NOMO-1 (cell line): ENCODE measurements around the gene LIPC.
A peak's percentile ranks its signal among the peaks of the same experiment; 100 is the strongest.

Source experiments
- DNase-seq, 2 experiments: peaks; one replicate each; lab custom pipeline; 2025; ENCODE audit not compliant: unreplicated experiment in 2 of 2; lab: John Stamatoyannopoulos, UW

LIPC gene

DNA sequence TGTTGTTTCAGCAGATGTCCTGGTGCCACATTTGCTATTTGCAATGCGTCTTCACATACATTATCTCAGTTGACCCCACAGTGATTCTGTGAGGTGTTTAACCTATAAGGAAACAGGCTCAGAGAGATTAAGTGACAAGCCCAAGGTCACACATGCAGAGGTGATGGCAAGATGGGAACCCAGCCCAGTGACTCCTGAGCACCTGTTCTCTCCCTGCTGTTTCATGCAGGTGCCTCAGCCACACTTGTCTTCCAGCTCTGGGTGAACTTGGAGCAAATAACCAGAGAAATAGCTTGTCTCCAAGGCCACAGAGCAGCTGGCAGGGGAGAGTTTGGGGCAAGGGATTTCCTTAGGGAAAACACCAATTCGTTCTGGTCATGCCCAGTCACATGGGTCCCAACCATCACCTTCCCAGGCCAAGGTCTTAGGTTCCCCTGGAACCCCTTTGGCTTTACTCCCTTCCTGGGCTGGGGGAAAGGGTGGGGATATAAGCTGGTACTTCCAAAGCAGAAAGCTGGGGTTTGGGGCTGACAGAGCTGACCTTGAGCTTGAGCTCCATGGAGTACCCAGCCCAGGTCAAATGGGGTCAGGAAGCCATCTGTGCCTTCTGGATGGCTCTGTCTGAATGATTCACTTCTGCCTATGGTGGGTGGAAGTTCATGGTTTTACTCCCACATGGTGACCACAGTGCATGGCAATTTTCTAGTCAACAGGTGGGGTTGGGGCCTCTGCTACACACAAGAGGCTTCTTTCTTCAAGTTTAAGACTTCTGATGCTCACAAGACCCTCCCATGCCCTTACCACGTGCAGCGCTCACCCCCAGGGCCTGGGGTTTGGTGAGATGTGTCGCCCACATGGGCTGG is 22.4 kb downstream of the LIPC start:
- DNase-seq = no peak

DNA sequence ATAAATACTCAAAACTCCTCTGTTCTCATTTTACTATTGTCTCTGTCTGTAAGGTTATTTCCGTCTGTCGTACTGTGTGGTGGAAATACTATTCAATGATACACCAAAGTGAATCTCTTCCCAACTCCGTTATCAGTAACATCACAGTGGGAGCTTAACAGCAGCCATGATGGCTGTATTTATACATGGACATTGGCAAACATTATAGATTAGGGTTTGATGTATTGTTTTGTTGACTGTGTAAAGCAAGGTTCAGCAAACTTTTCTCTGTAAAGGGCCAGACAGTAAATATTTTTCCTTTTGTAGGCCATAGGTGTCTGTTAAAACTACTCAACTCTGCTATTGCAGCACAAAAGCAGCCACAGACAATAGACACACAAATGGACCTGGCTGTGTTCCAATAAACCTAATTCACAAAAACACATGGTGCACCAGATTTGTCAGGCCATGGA is 23.2 kb downstream of the LIPC start:
- DNase-seq = no peak

DNA sequence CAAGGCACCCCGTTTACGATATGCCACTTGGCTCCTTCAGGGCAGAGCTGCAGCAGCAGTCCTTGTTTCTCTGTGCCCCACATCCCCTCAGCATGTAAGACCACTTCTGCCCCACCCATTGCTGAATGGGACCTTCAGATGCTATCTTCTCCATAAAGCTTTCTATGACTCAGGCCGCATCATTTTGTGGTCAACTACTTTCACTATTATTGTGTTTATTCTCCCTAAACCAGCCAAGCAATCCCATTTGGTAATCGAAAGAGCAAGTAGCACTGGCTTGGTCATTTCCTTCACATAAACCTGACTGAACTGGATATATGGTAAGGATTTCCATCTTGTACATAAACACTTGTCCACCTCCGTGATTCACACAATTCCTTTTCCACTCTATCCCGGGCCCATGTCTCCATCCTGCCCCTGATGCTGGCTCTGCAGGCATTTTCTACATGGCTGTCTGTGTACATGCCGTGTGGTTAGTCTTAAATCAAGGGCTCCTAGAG is 25.7 kb downstream of the LIPC start:
- peak; percentile 2 to 29 for DNase-seq

DNA sequence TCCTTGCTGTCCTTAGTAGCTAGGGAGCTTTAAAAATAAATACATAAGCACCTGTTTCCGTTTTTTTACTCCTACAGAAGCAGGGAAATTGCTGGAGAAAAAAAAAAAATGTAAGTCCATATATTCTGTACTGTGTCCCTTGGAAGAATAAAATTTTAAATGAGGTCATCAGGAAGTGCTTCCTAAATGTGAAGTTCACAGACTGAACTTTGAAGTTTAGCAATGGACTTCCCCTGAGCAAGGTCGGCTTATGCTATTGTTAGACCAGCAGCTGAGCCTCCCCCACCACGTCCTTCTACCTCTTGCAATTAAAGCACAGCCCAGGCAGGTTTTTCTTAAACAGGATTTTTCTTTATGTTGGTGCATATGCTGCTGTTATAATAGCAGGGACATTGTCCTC is 26.3 kb downstream of the LIPC start:
- peak in 1 of 2 experiments; percentile 32 for DNase-seq

DNA sequence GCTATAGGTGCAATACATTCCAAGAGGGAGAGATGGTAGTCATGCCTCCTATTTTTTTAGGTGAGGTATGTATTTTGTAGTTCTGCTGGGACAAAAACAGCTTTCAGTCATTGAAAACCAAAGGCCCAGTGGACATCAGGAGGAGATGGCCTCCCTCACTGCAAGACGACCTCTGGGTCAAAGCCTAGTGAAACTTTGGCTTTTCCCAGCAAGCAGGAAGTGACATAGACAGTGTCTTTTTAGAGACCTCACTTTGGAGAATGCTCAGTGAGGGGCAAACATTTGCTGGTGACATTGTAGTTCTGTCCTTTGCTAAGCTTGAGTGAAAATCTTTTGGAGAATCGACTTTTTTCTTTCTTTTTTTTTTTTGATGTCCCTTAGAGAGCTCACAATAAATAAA is 27.3 kb downstream of the LIPC start:
- no peak for DNase-seq

DNA sequence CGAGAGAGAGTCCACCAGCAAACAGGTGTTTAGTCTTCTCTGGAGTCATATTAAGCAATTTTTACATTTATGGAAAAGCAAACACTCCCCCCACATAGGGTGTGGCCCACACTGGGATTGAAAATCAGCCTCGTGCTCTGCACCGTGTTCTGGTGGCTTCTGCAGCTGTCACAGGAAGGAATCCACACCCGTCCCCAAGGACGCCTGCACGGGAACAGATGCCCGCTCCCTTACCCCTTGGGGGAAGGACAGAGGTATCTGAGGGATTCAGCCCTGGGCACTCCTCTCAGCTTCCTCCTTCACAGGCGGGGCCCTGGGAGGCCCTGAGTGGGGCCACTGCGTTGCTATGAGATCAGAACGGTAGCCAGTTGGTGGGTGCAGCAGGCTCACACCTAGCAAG is 27.8 kb downstream of the LIPC start:
- DNase-seq = peak; percentile 1 to 3

DNA sequence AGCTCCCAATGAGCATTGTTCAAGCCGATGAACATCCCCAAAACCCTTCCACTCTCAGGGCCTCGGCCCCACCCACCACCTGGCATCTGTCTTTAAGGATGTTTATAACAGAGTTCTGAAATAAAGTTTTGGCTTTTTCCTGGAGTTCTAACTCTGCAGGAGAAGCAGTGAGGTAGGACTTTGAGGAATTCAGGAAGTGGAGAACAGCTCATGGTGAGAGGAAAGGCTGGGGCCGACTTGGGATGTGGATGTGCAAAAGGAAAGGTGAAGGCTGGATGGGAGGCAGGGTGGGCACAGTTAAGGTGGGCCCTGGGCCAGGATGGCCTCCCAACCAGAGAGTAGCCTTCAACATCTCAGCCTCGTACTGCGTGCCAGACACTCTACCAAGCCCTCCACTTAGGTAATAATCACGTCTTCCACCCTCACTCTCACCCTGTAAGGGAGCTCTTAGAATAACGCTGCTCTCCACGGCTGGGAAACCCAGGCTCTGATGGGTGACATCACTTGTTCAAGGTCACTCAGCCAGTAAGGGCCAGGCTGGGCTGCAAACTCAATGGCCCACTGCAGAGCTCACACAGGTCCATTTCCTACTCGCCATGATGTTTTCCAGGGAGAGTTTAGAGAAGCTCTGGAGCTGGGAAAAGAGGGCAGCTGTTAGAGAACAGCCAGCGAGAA is 28.5 kb downstream of the LIPC start:
- DNase-seq = no peak

DNA sequence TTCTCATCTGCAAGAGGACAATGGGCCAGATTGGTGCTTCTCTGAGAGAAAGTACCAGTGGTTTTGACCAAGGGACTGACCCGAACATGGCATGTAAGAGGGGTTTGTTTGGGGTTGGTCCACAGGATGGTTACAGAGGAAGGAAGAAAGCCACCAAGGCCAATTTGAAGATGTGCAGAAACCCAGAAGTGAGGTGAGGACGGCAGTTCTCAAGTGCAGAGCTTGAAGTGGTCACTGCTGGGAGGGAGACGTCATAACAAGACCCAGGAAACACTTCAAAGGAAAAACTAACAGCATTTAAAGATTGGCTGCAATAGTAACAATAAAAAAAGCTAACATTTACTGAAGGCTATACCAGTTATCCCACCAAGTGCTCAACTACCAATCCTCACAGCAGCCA is 29.1 kb downstream of the LIPC start:
- DNase-seq = no peak

DNA sequence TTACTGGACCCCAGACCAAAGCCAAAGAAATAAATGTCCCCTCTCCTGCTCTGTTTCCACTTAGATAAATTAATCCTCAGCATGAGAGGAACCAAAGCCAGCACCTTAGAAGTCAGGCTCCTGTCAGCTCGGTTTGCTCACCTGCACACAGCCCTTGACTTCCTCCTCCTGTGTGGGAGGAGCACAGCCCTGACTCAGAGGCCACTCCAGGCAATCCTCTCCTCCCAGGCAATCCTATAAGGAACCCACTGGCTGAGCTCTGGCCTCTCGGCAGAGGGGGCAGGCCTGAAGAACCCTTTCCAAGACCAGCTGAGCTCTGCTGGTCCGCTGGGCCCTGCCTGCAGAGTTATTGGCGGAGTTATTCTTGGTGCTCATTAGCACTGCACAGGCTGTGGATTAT is 30.8 kb downstream of the LIPC start:
- no peak for DNase-seq

DNA sequence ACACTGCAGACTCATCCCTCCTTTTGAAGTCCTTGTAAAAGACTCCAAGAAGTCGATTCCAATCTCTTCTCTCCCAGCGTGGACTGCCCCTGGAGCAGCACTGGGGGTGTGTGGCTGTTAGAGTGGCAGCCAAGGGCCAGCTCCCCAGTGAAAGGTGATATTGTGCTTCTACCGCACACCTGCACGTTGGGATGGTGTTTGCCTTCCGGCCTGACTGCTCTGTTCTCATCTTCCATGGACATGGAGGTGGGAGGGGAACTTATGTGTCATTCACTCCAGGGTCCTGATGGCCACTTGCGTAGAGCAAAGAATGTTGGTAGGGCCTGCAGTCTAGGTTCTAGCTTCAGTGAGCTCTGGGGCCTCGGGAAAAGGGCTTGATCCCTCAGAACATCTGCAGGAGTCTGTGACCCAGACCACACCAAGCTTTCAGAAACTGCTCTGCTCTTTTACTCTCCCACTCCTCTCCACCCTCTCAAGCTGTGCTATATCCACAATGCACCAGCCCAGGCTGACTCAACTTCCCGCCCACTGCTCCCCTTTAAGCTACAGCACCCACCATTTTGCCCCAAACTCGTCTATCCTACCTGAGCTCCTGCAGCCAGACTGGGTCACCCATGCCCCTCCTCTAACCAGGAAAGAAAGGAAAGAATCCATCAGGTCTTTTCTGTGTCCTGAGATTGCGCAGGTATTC is 31.3 kb downstream of the LIPC start:
- no peak for DNase-seq

DNA sequence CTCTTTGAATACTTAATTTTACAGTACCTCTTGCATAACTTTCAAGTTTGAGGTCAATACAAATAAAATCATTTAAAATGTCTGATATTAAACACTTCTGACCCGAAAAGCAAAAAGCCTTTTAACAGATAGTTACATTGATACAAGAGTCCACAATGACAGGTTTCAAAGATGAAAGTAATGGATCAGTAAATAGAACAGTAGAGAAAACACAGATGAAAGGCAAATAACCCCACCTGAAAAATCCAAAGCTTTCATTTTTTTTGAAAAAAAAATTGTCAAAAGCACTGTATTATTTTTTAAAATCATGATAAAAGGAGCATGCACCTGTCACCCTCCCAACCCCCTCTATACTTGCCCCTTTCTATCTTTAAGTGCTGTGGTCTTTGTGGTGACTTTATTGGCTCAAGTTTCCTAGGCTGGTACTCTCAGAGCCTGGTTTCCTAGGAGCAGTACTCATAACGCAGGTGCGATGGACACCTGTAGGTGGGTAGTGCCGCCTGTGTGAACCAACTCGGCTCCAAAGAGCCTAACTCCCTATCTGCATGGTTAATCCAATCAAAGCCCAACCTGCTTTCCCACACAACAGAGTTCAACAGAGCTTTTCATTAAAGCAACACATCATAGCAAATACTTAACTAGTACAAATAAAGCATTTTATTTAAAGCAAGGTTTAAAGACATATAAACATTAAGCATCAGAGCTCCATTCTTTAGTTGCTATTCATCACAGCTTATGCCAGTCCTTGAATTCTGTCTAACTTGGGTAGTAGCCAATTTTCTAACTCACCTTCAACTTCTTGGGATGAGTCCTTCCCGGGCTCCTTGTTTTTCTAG is 32.2 kb downstream of the LIPC start:
- DNase-seq = no peak

DNA sequence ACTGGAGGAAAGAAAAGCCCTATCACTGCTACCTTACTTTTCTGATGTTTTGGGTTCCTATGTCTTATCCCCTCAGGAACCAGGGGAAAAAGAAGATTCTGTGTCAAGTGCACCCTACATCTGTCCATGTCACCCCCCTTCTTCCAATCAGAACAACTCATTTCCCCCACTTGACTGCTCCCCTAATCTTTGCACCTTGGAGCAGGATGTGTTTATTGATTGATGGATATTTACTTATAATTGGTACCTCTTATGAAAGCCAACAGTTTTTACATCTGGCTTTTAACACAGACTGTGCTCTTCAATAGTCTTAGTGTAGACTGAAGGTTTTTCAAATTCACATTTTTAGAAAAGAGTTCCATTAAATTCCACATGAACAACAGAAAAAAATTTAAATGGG is 33.3 kb downstream of the LIPC start:
- no peak for DNase-seq

DNA sequence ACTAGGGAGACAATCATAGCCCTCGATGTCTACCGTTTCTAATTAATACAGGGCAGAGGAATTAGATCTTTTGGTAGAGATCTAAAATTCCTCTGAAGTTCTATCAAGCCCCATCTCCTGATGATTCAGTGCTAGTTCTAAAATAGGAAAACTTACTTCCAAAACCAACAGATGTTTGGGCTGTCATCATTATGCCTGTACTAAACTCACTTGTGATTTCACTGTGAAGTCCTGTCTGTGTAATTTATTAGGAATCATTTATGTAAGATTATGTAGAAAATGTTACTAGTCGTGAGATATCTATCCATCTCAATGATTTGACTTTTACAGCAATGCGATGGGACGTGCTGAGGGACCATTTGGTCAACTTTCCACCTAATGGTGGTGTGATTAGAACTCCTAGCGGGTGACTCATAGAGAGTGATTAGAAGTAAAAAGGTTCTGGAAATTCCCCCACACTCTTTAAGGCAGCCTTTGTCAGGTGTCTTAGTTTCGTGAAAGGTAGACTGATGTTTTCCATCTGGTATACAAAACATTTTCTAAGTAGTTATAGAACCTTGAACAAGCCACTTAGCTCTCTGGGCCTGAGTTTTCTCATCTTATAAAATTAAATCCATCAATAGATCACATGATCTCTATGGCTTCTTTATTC is 34.2 kb downstream of the LIPC start:
- DNase-seq = no peak

DNA sequence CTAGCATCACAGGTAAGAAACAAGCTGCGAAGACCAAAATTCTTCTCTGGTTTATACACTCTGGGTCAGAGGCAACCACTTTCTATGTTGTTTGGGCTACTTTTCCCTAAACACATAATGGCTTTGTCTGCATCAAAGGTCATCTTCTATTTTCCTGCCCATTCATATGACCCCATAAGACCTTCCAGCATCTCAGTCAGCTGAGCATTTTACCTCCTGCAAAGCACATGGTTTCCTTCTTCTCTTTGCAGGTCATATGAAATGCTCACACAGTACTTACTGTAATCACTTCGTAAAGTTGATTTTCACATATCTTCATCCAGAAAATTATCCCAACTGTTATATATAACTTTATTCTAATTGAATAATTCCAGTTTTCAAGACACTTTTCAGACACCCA is 34.8 kb downstream of the LIPC start:
- no peak for DNase-seq

DNA sequence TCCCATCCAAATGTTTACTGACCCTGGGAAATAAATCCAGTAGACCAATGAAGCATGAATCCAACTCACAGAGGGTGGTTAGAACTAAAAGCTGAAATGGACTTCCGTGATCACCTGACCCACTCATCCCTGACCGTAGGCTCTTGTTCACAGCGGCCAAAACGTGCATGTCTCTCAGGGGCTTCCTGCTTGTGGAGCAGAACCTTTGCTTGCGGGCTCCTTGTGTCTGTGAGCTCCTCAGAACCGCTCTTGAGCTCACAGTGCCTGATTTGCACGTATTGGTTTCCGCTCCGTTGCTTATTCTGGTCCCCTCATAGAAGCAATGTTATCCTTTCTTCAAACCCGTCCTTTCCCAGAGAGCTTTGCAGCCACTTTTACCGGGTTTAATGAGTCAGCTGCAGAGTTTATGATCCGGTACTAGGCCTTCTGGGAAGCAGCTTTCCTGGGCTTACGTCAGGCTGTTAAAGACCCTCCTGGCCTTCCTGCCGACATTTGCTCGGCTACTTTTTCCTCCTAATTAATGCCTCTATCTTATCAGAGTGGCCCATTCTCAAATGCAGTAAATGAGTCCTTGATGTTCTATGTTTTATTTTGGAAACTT is 35.4 kb downstream of the LIPC start:
- DNase-seq = no peak

DNA sequence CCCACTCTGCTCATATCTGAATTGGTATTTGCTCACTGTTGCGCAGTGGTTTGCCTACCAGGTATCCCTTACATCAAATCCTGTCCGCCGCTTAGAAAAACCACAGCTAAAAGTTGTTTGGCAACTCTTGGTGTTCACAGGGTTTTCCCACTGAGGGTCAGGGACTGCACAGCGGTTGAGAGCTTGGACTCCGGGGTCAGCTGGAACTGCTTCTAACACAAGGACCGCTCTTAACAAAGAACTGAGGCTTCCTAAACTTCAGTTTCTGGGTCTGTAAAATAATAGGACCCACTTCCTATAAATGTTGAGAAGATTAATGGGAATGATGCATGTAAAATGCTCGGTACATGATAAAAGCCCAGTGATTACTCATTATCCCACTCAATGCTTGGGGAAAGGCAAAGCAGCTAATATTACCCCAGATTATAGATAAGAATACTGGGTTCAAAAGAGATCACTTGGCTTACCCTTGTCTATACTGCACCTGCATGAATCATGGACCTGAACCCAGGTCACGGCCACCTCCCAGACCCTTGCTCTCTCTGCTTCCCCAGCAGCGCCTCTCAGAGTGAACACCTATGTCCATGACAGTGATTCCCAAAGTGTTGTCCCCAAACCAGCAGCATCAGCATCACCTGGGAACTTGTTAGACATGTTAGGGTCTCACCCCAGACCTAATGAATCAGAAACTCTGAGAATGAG is 36.1 kb downstream of the LIPC start:
- DNase-seq = no peak

DNA sequence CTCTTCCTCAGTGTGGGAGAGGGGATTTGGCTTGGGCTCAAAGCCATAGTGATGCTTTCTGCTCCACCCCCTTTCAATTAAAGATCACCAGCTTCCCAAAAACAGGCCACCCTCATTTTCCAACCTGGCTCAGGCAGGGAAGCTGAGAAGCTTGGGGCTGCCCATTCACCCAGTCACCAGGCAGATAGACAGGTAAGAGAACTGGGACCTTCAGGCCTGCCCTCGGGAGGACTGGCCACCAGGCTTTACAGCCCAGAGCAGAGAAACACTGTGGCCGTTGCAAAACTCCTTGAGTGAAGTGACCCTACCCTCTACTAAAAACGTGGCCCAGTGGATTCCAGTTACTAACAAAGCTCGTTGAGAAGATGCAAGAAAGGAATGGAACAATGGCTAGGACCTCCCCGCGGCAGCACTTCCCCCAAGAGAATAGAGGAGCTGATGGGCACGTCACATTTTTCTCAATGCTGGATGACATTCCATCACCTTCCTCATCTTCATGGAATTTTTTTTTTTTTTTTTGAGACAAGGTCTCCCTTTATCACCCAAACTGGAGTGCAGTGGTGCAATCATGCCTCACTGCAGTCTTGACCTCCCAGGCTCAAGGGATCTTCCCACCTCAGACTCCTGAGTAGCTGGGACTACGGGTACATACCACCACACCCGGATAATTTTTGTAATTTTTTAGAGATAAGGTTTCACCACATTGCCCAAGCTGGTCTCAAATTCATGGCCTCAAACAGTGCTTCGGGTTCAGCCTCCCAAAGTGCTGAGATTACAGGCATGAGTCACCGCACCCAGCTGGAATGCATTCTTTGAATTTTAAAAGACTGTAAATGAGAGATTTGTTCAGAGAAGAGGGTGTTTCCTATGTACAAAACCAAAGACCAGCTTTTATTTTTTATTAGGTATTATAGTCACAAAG is 37.9 kb downstream of the LIPC start:
- DNase-seq = no peak

DNA sequence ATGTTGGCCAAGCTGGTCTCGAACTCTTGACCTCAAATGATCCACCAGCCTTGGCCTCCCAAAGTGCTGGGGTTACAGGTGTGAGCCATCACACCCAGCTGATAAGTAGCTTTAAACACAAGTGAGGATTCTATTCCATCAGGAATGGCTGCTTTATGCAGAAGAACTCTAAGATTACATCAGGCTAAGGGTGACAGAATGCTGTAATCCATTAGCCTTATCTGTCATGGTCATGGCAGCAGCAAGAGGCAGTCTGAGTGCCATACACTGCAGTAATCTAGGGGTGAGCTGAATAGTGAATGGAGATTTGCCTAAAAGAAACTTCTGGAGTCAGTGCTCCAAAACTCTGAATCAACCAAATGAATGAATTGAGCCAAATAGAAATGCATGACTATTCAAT is 39.6 kb downstream of the LIPC start:
- no peak for DNase-seq
